Immature natural killer cell (primary cell): Measurements from ENCODE around the gene NTRK3. TPM values are rescaled to one million over a fixed set of nuclear protein-coding genes. Genes with fewer than 3 reads are reported as not detected.

Experiments
- DNase-seq, 3 donors: peaks; one replicate each; pipeline ENCODE4 v3.0.0; 2022; ENCODE audit warnings: mixed read lengths in 1 of 3
- H3K27ac Mint-ChIP-seq, 6 donors: one replicate each; pipeline ENCODE4 v1.8.0; 2020; ENCODE audit warnings: mixed read lengths in 6 of 6, mild to moderate bottlenecking in 5 of 6, inconsistent platforms in 4 of 6, moderate library complexity in 3 of 6
- H3K27me3 Mint-ChIP-seq, 3 donors: one replicate each; pipeline ENCODE4 v1.8.0; 2020 to 2021; ENCODE audit warnings: low read depth in 3 of 3, mild to moderate bottlenecking in 3 of 3, mixed read lengths in 3 of 3, moderate library complexity in 3 of 3, inconsistent platforms in 1 of 3
- H3K36me3 Mint-ChIP-seq, 3 donors: one replicate each; pipeline ENCODE4 v1.8.0; 2020; ENCODE audit warnings: mixed read lengths in 3 of 3, inconsistent platforms in 2 of 3, mild to moderate bottlenecking in 2 of 3
- H3K4me1 Mint-ChIP-seq, 2 donors: one replicate each; pipeline ENCODE4 v1.8.0; 2020; ENCODE audit warnings: inconsistent platforms in 2 of 2, mild to moderate bottlenecking in 2 of 2, mixed read lengths in 2 of 2, moderate library complexity in 1 of 2
- H3K4me3 Mint-ChIP-seq, 5 donors: one replicate each; pipeline ENCODE4 v1.8.0; 2020; ENCODE audit warnings: mild to moderate bottlenecking in 5 of 5, mixed read lengths in 5 of 5, inconsistent platforms in 3 of 5, moderate library complexity in 3 of 5
- H3K9me3 Mint-ChIP-seq, 6 donors: one replicate each; pipeline ENCODE4 v1.8.0; 2020; ENCODE audit warnings: mild to moderate bottlenecking in 6 of 6, mixed read lengths in 6 of 6, inconsistent platforms in 4 of 6, moderate library complexity in 3 of 6
- polyA plus RNA-seq, 3 donors: library from polyadenylated mRNA; unstranded; fragments of 300-500 nt; fragmentation: Illumina TruSeq; gene quantifications; one replicate each; pipeline ENCODE4 v1.2.3, GENCODE V29; 2021

NTRK3 gene
- polyA plus RNA-seq, 3 donors from 2014 or later, result not detected

DNA sequence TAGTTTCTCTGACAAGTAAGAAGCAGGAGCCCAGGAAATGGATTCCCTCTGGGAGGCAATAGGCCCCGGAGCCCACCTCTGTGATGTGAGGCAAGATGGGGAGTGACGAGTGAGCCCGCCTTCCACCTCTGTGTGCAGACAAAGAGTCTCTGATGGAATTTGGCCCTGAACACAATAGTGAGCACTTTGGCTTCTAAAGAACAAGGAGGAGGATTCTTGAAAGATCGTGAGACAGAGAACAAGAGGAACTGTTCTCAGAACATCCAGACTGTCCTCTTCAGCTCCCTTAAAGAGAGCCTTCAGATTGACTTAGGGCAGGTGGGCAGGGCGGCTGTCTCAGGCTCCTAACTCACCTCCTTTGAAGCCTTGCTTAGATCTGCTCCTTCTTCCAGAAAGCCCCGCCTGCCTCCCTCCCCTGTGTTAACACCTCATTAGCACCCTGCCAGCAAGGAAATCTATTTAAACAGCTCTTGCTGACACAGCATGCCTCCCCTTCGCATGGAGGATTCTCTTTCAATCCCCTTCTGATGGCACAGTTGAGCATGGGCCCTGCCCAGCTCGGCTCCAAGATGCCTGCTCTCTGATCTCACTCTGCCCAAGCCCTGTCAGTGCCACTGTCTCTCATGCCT lies 430.3 kb downstream of the NTRK3 start:
- H3K4me1 Mint-ChIP-seq, result no peaks in the 10 kb centered on the region
- no peaks in the 10 kb centered on the region for H3K36me3 Mint-ChIP-seq
- DNase-seq, result no peak
- no peak overlapping the region for H3K27ac Mint-ChIP-seq
- H3K27me3 Mint-ChIP-seq, result peaks cover 0 to 5% (median 0%) of the 10 kb centered on the region in 3 donors
- H3K4me3 Mint-ChIP-seq, result no peak overlapping the region
- peaks cover 2 to 12% (median 2%) of the 10 kb centered on the region in 6 donors for H3K9me3 Mint-ChIP-seq

DNA sequence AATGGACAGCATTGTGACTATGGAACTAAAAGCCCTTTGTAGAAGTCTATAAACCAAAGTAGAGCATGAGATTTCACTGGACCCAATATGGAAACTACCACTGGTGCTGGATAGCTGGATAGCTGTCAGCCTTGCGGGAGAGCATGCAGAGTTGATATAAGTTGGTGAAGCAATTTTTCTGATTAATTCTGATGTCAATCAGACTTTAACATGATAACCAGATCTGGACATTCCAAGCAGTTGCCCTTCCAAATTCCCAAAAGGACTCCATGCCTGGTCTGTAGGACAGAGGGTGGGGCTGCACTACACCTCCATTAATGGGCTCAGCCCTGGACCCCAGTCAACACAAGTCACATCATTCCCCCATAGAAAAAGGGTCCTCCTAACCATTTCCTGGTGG lies 437.8 kb downstream of the NTRK3 start:
- H3K27me3 Mint-ChIP-seq, result peaks cover 0 to 5% (median 1%) of the 10 kb centered on the region in 3 donors
- no peak overlapping the region for H3K4me3 Mint-ChIP-seq
- no peak overlapping the region for H3K27ac Mint-ChIP-seq
- no peaks in the 10 kb centered on the region for H3K4me1 Mint-ChIP-seq
- H3K9me3 Mint-ChIP-seq, result peaks cover 0 to 3% (median 1%) of the 10 kb centered on the region in 6 donors
- no peaks in the 10 kb centered on the region for H3K36me3 Mint-ChIP-seq
- no peak for DNase-seq

DNA sequence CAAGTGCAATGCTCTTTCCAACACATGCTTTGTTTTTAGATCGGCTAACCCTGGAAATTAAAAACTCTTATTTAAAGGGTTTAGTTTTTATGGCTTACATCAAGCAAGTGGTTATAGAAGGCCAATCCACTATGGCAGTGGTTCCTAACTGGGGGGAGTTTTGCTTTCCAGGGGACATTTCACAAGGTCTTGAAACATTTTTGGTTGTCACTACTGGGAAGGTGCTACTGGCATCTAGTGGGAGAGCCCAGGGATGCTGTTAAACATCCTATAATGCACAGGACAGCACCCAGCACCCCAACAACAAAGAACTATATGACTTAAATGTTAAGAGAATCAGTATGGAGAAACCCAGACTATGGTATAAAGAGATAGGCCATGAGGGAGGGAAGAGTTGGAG lies 439.0 kb downstream of the NTRK3 start:
- Mint-ChIP-seq H3K27me3 (peaks cover 0 to 4% (median 1%) of the 10 kb centered on the region in 3 donors), H3K4me1 (no peaks in the 10 kb centered on the region), H3K4me3 (no peak overlapping the region), H3K36me3 (no peaks in the 10 kb centered on the region), H3K9me3 (peaks cover 0 to 3% (median 1%) of the 10 kb centered on the region in 6 donors), H3K27ac (no peak overlapping the region)
- DNase-seq, result no peak

DNA sequence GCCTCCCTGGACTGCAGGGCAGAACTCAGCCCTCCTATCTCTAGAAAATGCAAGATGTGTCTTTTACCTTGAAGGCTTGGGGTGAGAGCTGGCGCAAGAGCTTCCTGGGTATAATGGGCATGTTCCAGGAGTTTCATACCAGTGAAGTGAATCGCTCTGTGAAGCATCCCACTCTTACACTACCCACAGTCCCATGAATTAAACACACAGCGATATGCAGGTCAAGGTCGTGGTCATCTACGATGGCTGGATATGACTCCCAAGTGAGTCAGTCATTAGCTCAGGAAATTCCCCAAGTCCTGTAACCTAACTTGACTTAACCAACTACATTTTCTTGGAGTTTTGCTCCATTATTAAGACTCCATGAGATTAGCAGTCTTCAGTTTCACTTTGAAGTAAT lies 439.7 kb downstream of the NTRK3 start:
- H3K27ac Mint-ChIP-seq, result no peak overlapping the region
- no peak for DNase-seq
- H3K36me3 Mint-ChIP-seq, result no peaks in the 10 kb centered on the region
- H3K4me3 Mint-ChIP-seq, result no peak overlapping the region
- peaks cover 0 to 1% (median 0%) of the 10 kb centered on the region in 3 donors for H3K27me3 Mint-ChIP-seq
- H3K4me1 Mint-ChIP-seq, result no peaks in the 10 kb centered on the region
- H3K9me3 Mint-ChIP-seq, result peaks cover 0 to 3% (median 1%) of the 10 kb centered on the region in 6 donors

DNA sequence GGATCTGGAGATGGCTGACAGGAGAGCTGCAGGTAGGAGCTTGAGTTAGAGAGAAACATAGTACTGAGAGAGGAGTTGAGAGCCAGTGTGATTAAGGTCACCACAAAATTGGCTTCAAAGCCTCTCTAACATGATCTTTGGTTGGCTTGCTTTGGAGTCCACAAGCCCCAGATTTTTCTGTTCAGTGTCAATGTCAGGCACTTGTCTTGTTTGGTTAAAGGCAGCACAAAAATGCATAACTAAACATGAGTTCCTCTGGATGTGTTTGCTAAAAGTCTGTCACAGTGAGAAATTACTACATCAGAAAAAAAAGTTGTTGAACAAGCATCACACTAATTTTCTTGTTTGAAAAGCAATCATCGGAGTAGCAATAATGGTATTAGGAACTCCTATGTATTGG lies 440.5 kb downstream of the NTRK3 start:
- H3K4me1 Mint-ChIP-seq, result no peaks in the 10 kb centered on the region
- no peak overlapping the region for H3K27ac Mint-ChIP-seq
- H3K27me3 Mint-ChIP-seq, result peaks cover 0 to 1% (median 0%) of the 10 kb centered on the region in 3 donors
- H3K4me3 Mint-ChIP-seq, result no peak overlapping the region
- peaks cover 0 to 3% (median 1%) of the 10 kb centered on the region in 6 donors for H3K9me3 Mint-ChIP-seq
- H3K36me3 Mint-ChIP-seq, result no peaks in the 10 kb centered on the region
- DNase-seq, result no peak

Other genes with a start within 250 kb of the NTRK3 start
- 10 to 100 TPM; 37.8 to 45.8 (median 45.7) TPM for gene MRPL46, start 210.6 kb upstream of the NTRK3 start, polyA plus RNA-seq
- 10 to 100 TPM; 82.3 to 90.8 (median 82.6) TPM for gene MRPS11, start 211.0 kb upstream of the NTRK3 start, polyA plus RNA-seq